Mucosa of gallbladder (tissue), 1 donor: ENCODE results near the gene DHX30. TPM values are rescaled to one million over a fixed set of nuclear protein-coding genes. Genes with fewer than 3 reads are reported as not detected.
"Not testable (repeated sequence)": the region's sequence is repeated elsewhere in the genome, so short reads cannot be mapped to it uniquely, and the experiment has no call there.

ENCODE experiments used
- DNase-seq: peaks from one replicate; pipeline ENCODE4 v3.0.0-alpha.2; 2020; ENCODE audit warnings: low spot score
- total RNA-seq: library from RNA; stranded (reverse); gene quantifications from one replicate; pipeline ENCODE4 v1.2.1, GENCODE V29; 2021
- donor health status: DM: no; HTN: no; CAD: no.

Gene DHX30
- total RNA-seq, 1 donor from 2014 or later, result 71.9 TPM

- no peak for DNase-seq
Observed at GRCh38 chr3:47803480-47804025, 615 bp downstream of the DHX30 start.

- no peak for DNase-seq
Observed at GRCh38 chr3:47804577-47804976, 1.6 kb downstream of the DHX30 start.

- DNase-seq, result no peak
Observed at GRCh38 chr3:47813551-47814177, 10.7 kb downstream of the DHX30 start.

DNA sequence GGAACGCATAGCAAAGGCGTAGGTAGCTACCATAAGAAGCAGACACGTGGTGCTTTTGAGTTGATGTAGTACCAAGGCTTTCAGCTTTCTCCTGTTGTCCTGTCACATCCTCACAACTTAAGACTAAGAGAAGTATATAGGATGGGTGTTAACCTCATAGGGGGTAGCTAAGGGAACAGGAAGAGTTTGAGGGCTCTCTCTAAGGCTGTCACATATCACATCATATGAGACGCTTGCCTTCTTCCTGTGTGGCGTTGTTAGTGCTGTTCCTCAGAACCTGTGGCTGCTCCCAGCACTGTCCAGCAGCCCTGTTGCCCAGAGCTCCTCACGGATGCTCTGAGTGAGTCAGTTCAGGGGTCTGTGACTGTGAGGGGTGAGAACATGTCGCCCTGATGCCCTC, 14.7 kb downstream of the DHX30 start:
- no peak for DNase-seq

- peak; percentile 77 for DNase-seq
Observed at GRCh38 chr3:47824541-47825473, 21.9 kb downstream of the DHX30 start.

DNA sequence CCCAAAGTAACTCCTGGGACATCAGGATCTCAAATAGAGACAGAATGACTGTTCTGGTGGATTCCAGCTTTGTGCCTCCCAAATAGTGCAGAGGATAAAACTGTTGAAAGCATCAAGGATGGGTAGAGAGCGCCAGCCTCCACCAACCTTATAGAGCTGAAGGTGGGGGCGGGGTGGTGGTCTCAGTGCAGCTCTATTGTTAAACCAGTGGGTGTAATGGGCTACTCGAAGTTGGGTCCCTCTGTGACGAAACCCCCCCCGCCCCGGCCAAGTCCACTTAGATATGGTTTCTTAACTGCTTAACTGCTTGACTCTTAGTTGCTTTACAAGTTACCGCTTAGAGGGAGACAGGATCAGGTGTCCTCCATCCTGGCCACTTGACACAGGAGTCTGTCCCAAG, 22.7 kb downstream of the DHX30 start:
- no peak for DNase-seq

DNA sequence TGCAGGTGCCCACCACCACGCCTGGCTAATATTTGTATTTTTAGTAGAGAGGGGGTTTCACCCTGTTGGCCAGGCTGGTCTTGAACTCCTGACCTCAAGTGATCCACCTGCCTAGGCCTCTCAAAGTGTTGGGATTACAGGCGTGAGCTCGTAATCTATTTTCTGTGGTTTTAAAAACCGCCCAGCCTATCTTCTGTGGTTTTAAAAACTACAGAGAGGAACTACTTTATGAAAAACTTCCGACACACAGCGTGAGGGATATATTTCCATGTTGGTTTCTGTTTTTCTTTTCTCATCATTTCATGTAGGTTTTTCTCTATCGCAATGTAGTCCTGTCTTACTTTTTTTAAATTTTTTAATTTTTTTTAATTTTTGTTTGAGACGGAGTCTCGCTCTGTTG, 26.5 kb downstream of the DHX30 start:
- DNase-seq, result not testable (repeated sequence)

DNA sequence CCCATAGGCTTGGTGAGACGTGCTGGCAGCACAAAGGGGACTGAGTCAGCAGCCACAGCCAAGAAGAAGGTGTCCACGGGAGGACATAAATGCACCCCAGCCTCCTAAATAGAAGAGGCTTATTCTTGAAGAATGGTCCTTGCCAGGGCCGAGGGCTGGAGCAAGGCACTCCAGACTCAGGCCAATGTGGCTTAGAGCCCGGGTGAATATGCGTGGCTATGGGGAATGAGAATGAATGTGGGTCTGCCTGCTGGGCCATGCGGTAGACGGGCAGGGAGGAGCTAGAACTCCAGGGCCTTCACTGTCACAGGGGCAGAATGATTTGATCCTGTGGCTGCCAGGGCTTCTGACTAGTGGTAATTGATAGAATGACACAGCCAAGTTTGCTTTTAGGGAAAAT, 34.0 kb downstream of the DHX30 start:
- no peak for DNase-seq

DNA sequence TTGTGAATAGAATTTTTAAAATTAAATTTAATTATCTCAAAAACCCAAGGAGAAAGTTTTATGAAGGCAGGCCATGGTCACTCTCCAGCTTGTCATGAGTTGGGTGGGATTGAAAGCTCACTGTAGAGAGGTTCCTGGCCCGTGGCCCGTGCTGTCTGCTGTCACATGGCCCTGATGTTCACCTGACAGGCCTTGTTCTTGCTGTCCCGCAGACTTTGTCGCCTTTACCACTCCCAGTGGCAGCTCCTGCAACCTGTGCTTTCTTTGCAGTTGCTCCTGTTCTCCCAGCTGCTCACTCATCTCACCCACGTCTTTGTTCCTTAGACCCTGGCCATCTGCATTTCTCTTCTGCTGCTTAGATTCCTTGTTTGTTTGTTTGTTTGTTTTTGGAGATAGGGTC, 35.6 kb downstream of the DHX30 start:
- no peak for DNase-seq

- no peak for DNase-seq
Observed at GRCh38 chr3:47841786-47842349, 38.9 kb downstream of the DHX30 start.

DNA sequence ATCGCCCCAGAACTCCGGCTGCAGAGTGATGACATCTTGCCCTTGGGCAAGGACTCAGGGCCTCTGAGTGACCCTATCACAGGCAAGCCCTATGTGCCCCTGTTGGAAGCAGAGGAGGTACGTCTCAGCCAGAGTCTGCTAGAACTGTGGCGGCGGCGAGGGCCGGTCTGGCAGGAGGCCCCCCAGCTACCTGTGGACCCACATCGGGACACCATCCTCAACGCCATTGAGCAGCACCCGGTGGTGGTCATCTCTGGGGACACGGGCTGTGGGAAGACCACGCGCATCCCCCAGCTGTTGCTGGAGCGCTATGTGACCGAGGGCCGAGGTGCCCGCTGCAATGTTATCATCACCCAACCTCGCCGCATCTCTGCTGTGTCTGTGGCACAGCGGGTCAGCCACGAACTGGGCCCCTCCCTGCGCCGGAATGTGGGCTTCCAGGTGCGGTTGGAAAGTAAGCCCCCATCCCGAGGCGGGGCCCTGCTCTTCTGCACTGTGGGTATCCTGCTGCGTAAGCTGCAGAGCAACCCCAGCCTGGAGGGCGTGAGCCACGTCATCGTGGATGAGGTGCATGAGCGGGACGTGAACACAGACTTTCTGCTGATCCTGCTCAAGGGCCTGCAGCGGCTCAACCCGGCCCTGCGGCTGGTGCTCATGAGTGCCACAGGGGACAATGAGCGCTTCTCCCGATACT, 43.4 kb downstream of the DHX30 start:
- DNase-seq, result no peak

GRCh38 chr3:47846880-47847248, 43.9 kb downstream of the DHX30 start:
- DNase-seq, result no peak

GRCh38 chr3:47847260-47847659, 44.3 kb downstream of the DHX30 start:
- no peak for DNase-seq

GRCh38 chr3:47847801-47848518, 45.0 kb downstream of the DHX30 start:
- DNase-seq, result no peak

GRCh38 chr3:47848599-47849117, 45.7 kb downstream of the DHX30 start:
- no peak for DNase-seq

DNA sequence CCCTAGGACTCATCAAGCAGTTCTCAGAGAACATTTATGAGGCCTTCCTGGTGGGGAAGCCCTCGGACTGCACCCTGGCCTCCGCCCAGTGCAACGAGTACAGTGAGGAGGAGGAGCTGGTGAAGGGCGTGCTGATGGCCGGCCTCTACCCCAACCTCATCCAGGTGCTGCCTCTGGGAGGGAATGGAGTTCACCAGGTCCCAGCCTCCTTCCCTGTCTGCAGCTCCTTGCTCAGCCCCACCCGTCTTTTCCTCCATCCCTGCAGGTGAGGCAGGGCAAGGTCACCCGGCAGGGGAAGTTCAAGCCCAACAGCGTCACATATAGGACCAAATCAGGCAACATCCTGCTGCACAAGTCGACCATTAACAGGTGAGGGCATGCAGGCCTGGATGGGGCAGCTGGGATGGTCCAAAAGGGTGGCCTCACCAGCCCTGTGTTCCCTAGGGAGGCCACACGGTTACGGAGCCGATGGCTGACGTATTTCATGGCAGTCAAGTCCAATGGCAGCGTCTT, 46.3 kb downstream of the DHX30 start:
- no peak for DNase-seq

- DNase-seq, result no peak
Observed at GRCh38 chr3:47849699-47850563, 47.0 kb downstream of the DHX30 start.

DNA sequence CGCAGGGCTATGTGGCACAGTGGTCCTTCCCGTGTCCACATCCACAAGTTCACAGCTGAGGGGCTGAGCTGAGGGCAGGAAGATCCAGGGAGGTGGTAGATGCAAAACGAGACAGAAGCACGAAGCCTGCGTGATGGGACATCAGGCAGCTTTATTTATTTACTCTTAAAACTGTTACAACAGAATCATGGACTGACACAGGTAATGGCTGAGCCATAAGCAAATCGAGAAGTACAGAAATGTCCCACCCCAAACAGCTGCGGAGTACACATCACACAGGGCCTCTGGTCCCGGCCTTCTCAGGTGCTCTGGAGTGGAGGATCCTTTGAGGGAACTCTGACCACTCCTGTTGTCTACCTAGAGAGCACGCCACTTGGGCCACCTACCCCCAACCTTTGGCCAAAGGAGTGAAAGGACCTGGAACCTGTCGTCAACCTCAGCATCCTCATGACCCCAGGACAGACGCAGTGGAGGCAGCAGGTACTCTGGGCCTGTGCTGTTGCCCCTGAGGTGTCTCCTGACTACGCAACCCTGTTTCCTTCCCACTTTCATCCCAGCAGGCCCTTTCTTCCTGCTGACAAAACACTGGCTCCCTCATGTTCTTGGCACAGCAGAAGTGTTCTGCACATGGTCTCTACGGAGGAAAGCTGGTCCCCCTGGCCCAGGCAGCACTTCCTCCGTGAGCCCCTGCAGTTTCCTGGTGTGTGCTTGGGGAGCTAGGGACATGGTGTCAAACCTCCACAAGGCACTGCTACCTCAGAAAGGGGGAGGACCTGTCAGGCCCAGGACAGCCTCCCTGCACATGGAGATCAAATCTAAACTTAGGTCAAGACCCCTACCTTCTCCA, 47.8 kb downstream of the DHX30 start:
- DNase-seq, result no peak
